ENCODE measurements around the gene EXOC6B. TPM values are rescaled to one million over a fixed set of nuclear protein-coding genes. Genes with fewer than 3 reads are reported as not detected.

EXOC6B gene
- total RNA-seq, 2 donors from 2014 or later, result 16.6 to 36.6 TPM

DNA sequence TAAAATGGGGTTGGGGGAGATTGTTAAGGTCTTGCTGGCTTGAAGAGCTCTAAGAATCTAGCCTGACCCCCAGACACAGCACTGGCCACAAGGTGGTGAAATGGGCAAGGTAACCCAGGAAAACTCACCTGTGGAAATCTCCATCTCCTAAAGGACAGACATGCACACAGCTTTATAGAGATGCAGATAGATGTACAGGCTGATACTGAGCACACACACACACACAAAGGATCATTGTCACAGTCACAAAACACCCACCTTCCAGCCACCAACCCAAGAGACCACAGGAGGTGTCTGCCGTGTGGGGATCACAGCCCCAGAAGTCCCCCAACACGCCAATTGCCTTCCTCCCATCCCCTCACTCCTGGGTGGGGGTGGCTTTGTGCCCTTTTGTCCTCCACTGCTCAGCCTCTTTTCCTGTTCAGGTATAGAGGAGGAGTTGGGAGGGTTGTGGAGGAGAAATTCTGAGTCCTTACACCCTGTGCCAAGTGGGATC is 674.9 kb downstream of the EXOC6B start:
- intact Hi-C loops (cut with DNase I), result loop anchor here (2.0 to 5.0 kb wide), 4 partner anchors 229 to 602 kb away; no protein-coding TSS in a partner anchor
- Histone ChIP-seq H3K4me3 (no peak overlapping the region), H3K27me3 (replicated peaks; ENCODE audit: insufficient read depth) (peaks cover 18% of the 10 kb centered on the region), H3K36me3 (no peaks in the 10 kb centered on the region), H3K4me1 (replicated peaks) (peaks cover 9% of the 10 kb centered on the region), H3K27ac (no peak overlapping the region), H3K9me3 (no peaks in the 10 kb centered on the region)
- no peak for TF ChIP-seq POLR2AphosphoS5 (IDR thresholded peaks at IDR 0.05)
- TF ChIP-seq POLR2A (IDR thresholded peaks at IDR 0.05), result no peak
- TF ChIP-seq, protein P1, sequence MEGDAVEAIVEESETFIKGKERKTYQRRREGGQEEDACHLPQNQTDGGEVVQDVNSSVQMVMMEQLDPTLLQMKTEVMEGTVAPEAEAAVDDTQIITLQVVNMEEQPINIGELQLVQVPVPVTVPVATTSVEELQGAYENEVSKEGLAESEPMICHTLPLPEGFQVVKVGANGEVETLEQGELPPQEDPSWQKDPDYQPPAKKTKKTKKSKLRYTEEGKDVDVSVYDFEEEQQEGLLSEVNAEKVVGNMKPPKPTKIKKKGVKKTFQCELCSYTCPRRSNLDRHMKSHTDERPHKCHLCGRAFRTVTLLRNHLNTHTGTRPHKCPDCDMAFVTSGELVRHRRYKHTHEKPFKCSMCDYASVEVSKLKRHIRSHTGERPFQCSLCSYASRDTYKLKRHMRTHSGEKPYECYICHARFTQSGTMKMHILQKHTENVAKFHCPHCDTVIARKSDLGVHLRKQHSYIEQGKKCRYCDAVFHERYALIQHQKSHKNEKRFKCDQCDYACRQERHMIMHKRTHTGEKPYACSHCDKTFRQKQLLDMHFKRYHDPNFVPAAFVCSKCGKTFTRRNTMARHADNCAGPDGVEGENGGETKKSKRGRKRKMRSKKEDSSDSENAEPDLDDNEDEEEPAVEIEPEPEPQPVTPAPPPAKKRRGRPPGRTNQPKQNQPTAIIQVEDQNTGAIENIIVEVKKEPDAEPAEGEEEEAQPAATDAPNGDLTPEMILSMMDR (IDR thresholded peaks at IDR 0.05), result no peak
- DNase-seq (ENCODE audit: low spot score), result peak; percentile 2
- WGBS, result 74% methylated on average over 2 of the region's 2 CpGs

DNA sequence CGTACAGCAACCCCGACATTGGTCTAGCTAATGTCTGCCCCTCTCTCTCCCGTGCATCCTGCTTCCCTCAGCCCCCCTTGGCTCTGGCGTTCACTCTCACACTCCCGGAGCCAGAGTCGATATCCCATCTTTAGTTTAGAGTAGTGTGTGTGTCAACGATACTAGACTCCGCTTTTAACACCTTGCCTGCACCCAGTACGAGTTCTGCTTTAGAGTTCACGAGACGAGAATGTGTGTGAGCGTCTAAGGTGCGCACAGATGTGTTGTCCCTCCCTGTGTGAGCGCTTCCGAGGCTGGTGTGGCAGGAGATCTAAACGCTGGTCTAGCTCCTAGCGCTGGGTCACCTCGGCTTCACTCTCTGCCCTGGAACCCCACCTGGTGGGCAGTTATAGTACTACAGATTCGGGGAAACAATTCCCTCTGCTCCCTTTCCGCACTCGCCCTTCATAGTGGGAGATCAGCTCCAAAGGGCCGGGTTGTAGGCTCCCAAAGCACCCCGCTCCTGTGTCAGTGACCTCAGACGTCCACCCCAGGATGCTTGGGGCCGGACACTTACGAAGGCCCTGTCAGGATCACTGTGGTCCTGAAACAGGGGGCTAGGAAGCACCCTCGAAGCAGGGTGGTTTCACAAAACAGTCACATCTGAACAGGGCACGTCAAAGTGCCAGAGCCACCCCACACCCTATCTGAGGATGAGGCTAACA is 675.5 kb downstream of the EXOC6B start:
- Histone ChIP-seq H3K4me3 (peak overlapping the region in 1 of 2 donors; percentile 37), H3K36me3 (no peaks in the 10 kb centered on the region), H3K9me3 (no peaks in the 10 kb centered on the region), H3K27me3 (replicated peaks; ENCODE audit: insufficient read depth) (peaks cover 19% of the 10 kb centered on the region), H3K27ac (no peak overlapping the region), H3K4me1 (replicated peaks) (peaks cover 15% of the 10 kb centered on the region)
- intact Hi-C loops (cut with DNase I), result loop anchor here (2.0 to 5.0 kb wide), 4 partner anchors 228 to 602 kb away; no protein-coding TSS in a partner anchor
- peak; percentile 76 for DNase-seq (ENCODE audit: low spot score)
- 5% methylated on average over 28 of the region's 28 CpGs for WGBS
- TF ChIP-seq POLR2A (IDR thresholded peaks at IDR 0.05), result no peak
- TF ChIP-seq POLR2AphosphoS5 (IDR thresholded peaks at IDR 0.05), result peak; percentile 47
- TF ChIP-seq, protein P1 (IDR thresholded peaks at IDR 0.05), result peak; percentile 90 to 93 (median 90)

DNA sequence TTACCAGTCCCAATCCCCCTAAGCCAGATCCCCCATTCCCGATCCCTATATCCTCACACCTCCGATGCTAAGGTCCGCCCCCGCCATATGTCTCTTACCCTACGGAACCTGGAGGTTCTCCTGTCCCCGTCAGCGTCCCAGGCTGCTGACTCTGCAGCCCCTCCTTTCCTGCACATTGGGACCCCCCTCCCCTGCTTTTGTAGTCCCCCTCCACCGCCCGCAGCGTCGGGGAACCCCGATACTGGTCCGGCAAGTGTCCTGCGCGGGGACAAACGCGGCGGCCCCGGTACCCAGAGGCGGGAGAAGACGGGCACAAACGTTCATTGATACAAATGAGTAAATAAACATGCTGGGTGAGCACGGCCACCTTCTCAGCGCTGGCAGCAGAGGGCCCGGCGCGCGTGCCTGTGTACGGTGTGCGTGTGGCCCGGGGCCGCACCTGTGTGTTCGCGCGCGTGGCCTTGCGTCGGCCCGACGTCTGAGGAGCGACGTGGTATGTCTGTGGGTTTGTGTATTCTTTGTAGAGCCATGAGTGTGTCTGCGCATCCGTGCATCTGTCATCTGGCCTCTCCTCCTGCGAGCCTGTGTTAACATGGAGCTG is 676.2 kb downstream of the EXOC6B start:
- 2% methylated on average over 45 of the region's 45 CpGs for WGBS
- peaks cover 22% of the 10 kb centered on the region for H3K27me3 ChIP-seq (replicated peaks; ENCODE audit: insufficient read depth)
- peaks cover 21% of the 10 kb centered on the region for H3K4me1 ChIP-seq (replicated peaks)
- H3K27ac ChIP-seq, result no peak overlapping the region
- H3K36me3 ChIP-seq, result no peaks in the 10 kb centered on the region
- intact Hi-C loops (cut with DNase I), result loop anchor here (2.0 to 5.0 kb wide), 5 partner anchors 217 to 601 kb away; no protein-coding TSS in a partner anchor
- TF ChIP-seq POLR2A (IDR thresholded peaks at IDR 0.05) (no peak), POLR2AphosphoS5 (IDR thresholded peaks at IDR 0.05) (no peak)
- TF ChIP-seq, protein P1 (IDR thresholded peaks at IDR 0.05), result no peak
- peak overlapping the region; percentile 19 to 37 for H3K4me3 ChIP-seq
- H3K9me3 ChIP-seq, result no peaks in the 10 kb centered on the region
- DNase-seq (ENCODE audit: low spot score), result peak; percentile 10

DNA sequence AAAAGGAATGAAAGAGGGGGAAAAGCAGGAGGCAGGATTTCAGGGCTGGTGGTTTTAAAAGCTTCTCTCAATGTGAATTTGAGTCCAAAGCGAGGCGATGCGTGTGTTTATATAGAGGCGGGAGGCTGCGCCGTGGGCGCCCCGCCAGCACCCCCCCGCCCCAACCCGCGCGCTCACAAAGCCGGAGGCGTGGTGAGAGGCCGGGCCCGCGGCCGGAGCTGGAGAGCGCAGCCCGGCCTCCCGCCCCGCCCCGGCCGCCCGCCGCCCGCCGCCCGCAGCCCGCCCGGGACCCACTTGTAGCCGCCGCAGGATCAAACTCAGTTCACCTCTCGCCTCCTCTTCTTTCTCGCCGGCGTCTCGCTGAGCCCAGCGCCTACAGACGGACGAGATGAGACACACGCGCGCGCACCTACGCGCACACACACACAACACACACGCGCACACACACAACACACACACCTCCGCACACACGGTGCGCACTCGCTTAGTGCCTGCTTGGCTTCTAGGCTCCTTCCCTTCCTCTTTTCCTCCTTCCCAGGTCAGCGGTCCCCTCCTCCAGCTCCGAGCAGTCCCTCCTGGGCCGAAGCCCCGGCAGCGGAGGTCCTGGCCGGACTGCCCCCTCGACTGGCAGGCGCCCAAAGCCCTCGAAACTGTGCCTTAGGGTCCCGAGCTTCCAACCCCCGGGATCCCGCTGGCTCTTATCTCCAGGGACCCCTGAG is 676.8 kb downstream of the EXOC6B start:
- Histone ChIP-seq H3K4me3 (peak overlapping the region; percentile 19 to 37), H3K27ac (no peak overlapping the region), H3K36me3 (no peaks in the 10 kb centered on the region), H3K9me3 (no peaks in the 10 kb centered on the region), H3K4me1 (replicated peaks) (peaks cover 22% of the 10 kb centered on the region), H3K27me3 (replicated peaks; ENCODE audit: insufficient read depth) (peaks cover 27% of the 10 kb centered on the region)
- intact Hi-C loops (cut with DNase I), result loop anchor here (5.0 kb wide), 1 partner anchor 217 kb away; no protein-coding TSS in a partner anchor
- DNase-seq (ENCODE audit: low spot score), result peak; percentile 6
- WGBS, result under 1% methylated on average over 51 of the region's 65 CpGs
- TF ChIP-seq POLR2A (IDR thresholded peaks at IDR 0.05), result no peak
- TF ChIP-seq, protein P1 (IDR thresholded peaks at IDR 0.05), result no peak
- no peak for TF ChIP-seq POLR2AphosphoS5 (IDR thresholded peaks at IDR 0.05)

All from prostate gland (tissue), 2 donors.